ENCODE results near the gene ADARB1. TPM values are rescaled to one million over a fixed set of nuclear protein-coding genes. Genes with fewer than 3 reads are reported as not detected.

The ADARB1 gene
- total and polyA plus RNA-seq, 2 of the 8 experiments (the other 6 are each of a cell fraction or from before 2014, with no cell fraction given), result 4.7 to 14.9 TPM

DNA sequence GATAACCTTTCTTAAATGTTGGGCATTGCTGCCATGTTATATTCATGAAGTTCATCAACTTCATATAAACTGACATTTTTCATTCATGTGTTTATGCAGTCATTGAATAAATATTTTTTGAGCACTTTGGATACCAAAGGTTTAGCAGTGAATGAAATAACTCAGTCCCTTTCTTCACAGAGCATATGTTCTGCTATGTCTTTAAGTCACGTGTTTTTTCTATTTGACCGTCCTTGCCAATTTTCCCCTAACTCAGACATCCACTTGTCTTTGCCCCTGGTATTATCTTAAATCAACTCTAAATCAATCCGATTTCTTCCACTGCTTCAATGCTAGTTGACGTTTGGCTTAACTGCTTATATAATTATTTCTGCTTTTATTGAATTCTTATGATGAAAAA, 16.6 kb downstream of the ADARB1 start:
- no peak overlapping the region for H3K56ac ChIP-seq (replicated peaks; ENCODE audit: insufficient read length, low read depth, low read length)
- H2BK12ac ChIP-seq (ENCODE audit: low read depth, low read length), result no peak overlapping the region
- peaks cover 0 to 1% of the 10 kb centered on the region in 2 experiments for H4K20me1 ChIP-seq (replicated peaks in 1 of 2; ENCODE audit: control insufficient read depth in 1 of 2, insufficient read depth in 2 of 2, low read length in 2 of 2)
- H4K5ac ChIP-seq (ENCODE audit: insufficient read length, low read depth, low read length), result no peak overlapping the region
- H3K27ac ChIP-seq (ENCODE audit: low read depth, low read length), result no peak overlapping the region
- CTCF ChIA-PET (ENCODE audit: partially characterized antibody), result interaction anchor here (1.1 to 3.4 kb wide), 4 partner anchors 8 to 47 kb away, joined by 3 to 16 read pairs (median 6); no protein-coding TSS in a partner anchor
- H3K14ac ChIP-seq (ENCODE audit: insufficient read length), result no peak overlapping the region
- no peak overlapping the region for H3K4me2 ChIP-seq (ENCODE audit: insufficient read depth in 1 of 2, low read depth in 2 of 2, low read length in 2 of 2)
- no peaks in the 10 kb centered on the region for H3K4me1 ChIP-seq (replicated peaks in 1 of 4; ENCODE audit: control insufficient read depth in 3 of 4, insufficient read depth in 4 of 4, low read length in 3 of 4)
- no peak overlapping the region for H2BK20ac ChIP-seq (ENCODE audit: low read length)
- H2AFZ ChIP-seq (ENCODE audit: low read length), result no peak overlapping the region
- DNase-seq (ENCODE audit: low read depth in 1 of 2, low spot score in 2 of 2), result no peak
- no peak overlapping the region for H2BK15ac ChIP-seq (ENCODE audit: low read length)
- no peak for TF ChIP-seq SUZ12 (IDR thresholded peaks at IDR 0.05; ENCODE audit: low read length)
- no peak for TF ChIP-seq SP4 (IDR thresholded peaks at IDR 0.05; ENCODE audit: low read length)
- no peak for TF ChIP-seq CHD2 (IDR thresholded peaks at IDR 0.05; ENCODE audit: low read length)
- no peak for TF ChIP-seq BACH1 (IDR thresholded peaks at IDR 0.05; ENCODE audit: low read length)
- TF ChIP-seq GABPA (IDR thresholded peaks at IDR 0.05; ENCODE audit: borderline replicate concordance, insufficient read depth, low read length), result no peak
- no peak for TF ChIP-seq BCL11A (IDR thresholded peaks at IDR 0.05; ENCODE audit: low read depth in 2 of 2, low read length in 2 of 2)
- TF ChIP-seq EZH2 (IDR thresholded peaks at IDR 0.05; ENCODE audit: low read depth, low read length, severe bottlenecking), result no peak
- no peak overlapping the region for H3K4me3 ChIP-seq (ENCODE audit: extremely low read depth in 1 of 4, insufficient read depth in 2 of 4, low read depth in 3 of 4, low read length in 4 of 4)
- no peak overlapping the region for H2BK120ac ChIP-seq (replicated peaks; ENCODE audit: low read depth, low read length)
- no peak overlapping the region for H4K91ac ChIP-seq (replicated peaks; ENCODE audit: insufficient read length, low read length)
- POLR2A ChIA-PET (ENCODE audit: partially characterized antibody), result interaction anchor here (0.8 kb wide), 1 partner anchor 8 kb away, joined by 3 read pairs; no protein-coding TSS in a partner anchor
- H3K9ac ChIP-seq (replicated peaks in 1 of 4; ENCODE audit: extremely low read depth in 1 of 4, low read depth in 3 of 4, low read length in 3 of 4), result no peak overlapping the region
- H4K8ac ChIP-seq (ENCODE audit: extremely low read depth, insufficient read depth, low read length), result no peak overlapping the region
- no peaks in the 10 kb centered on the region; a peak in 1 of 7 replicates for H3K27me3 ChIP-seq (replicated peaks in 1 of 4; ENCODE audit: control insufficient read depth in 3 of 4, extremely low read depth in 1 of 4, insufficient read depth in 3 of 4, low read length in 3 of 4)
- no peak overlapping the region for H3K18ac ChIP-seq (ENCODE audit: extremely low read depth, low read length)
- H2BK5ac ChIP-seq (ENCODE audit: low read depth, low read length), result no peak overlapping the region
- no peak for FAIRE-seq
- H3K79me2 ChIP-seq (ENCODE audit: control insufficient read depth in 1 of 2, insufficient read depth in 2 of 2, low read length in 2 of 2), result 0 out of 4 replicates have a peak, but pooled peaks cover 0 to 8% of the 10 kb centered on the region in 2 experiments
- H3K36me3 ChIP-seq (ENCODE audit: control insufficient read depth in 2 of 4, insufficient read depth in 4 of 4, low read length in 3 of 4), result no peaks in the 10 kb centered on the region
- peaks cover 4% of the 10 kb centered on the region; the same call in 1 of the 2 replicates for H3K79me1 ChIP-seq (ENCODE audit: low read depth, low read length)
- H3K23ac ChIP-seq (ENCODE audit: insufficient read length), result no peak overlapping the region
- no peak overlapping the region for H3K4ac ChIP-seq (replicated peaks; ENCODE audit: insufficient read length, low read depth, low read length)
- no peak overlapping the region for H2AK5ac ChIP-seq (ENCODE audit: low read depth, low read length)
- H3K23me2 ChIP-seq (ENCODE audit: low read depth, low read length), result no peaks in the 10 kb centered on the region
- H3K9me3 ChIP-seq (ENCODE audit: insufficient read depth in 2 of 2, low read depth in 1 of 2, low read length in 1 of 2), result no peaks in the 10 kb centered on the region
- 85% methylated on average over 4 of the region's 4 CpGs; no CpG with 5 or more reads in 1 of the 2 experiments for WGBS, 2 experiments (ENCODE audit: extremely low coverage in 1 of 2, insufficient coverage in 1 of 2, insufficient read length in 1 of 2, insufficient replicate concordance in 2 of 2, low coverage in 1 of 2, low lambda C conversion rate in 2 of 2, missing lambda C conversion rate in 1 of 2)

Measured in H1 (cell line).